Activated T-helper 2 cell treated with anti-CD3 and anti-CD28 coated beads, Interferon-gamma antibody, Interleukin-2, Interleukin-4, amounts not matched to agents 10 μg/mL and 5 μg/mL and 100 μg/mL, durations not matched to agents 14 hours and 24 hours and 36 hours (primary cell): Measurements from ENCODE around the gene UBL4B. TPM values are rescaled to one million over a fixed set of nuclear protein-coding genes. Genes with fewer than 3 reads are reported as not detected.

Experiments
- DNase-seq: peaks from one replicate; pipeline ENCODE4 v3.0.0; 2021; ENCODE audit warnings: low spot score
- H3K27ac Mint-ChIP-seq: one replicate; pipeline ENCODE4 v1.8.0; 2021; ENCODE audit warnings: mixed read lengths
- H3K27me3 Mint-ChIP-seq: one replicate; pipeline ENCODE4 v1.8.0; 2021; ENCODE audit warnings: low read depth, mixed read lengths
- H3K36me3 Mint-ChIP-seq: one replicate; pipeline ENCODE4 v1.8.0; 2021; ENCODE audit warnings: low read depth, mixed read lengths
- H3K4me1 Mint-ChIP-seq: one replicate; pipeline ENCODE4 v1.8.0; 2021; ENCODE audit warnings: low read depth, mixed read lengths
- H3K4me3 Mint-ChIP-seq: one replicate; pipeline ENCODE4 v1.8.0; 2021; ENCODE audit warnings: low read depth, mild to moderate bottlenecking, moderate library complexity, mixed read lengths
- H3K9me3 Mint-ChIP-seq: one replicate; pipeline ENCODE4 v1.8.0; 2021; ENCODE audit warnings: mixed read lengths
- intact Hi-C: fragments of 100-400 bp; cut with micrococcal nuclease; formaldehyde crosslinking; loops from one replicate; pipeline ENCODE4 v1.15.1; 2023
- total RNA-seq: library from RNA; stranded (reverse); gene quantifications from 2 replicates; pipeline ENCODE4 v1.2.3, GENCODE V29; 2022

Gene UBL4B
- total RNA-seq, 1 donor from 2014 or later, result not detected

GRCh38 chr1:110107867-110108469 is 4.3 kb upstream of the UBL4B start:
- H3K27ac Mint-ChIP-seq, result no peak overlapping the region
- intact Hi-C loops, result loop anchor here (2.0 kb wide), 1 partner anchor 55 kb away; no protein-coding TSS in a partner anchor
- no peaks in the 10 kb centered on the region for H3K36me3 Mint-ChIP-seq
- no peak overlapping the region for H3K4me3 Mint-ChIP-seq
- H3K4me1 Mint-ChIP-seq, result no peaks in the 10 kb centered on the region
- DNase-seq, result no peak
- no peaks in the 10 kb centered on the region for H3K9me3 Mint-ChIP-seq
- peaks cover 11% of the 10 kb centered on the region for H3K27me3 Mint-ChIP-seq

GRCh38 chr1:110111081-110111480 is 1.2 kb upstream of the UBL4B start:
- Mint-ChIP-seq H3K4me3 (no peak overlapping the region), H3K27ac (no peak overlapping the region), H3K4me1 (no peaks in the 10 kb centered on the region), H3K36me3 (no peaks in the 10 kb centered on the region), H3K27me3 (peaks cover 16% of the 10 kb centered on the region), H3K9me3 (no peaks in the 10 kb centered on the region)
- no peak for DNase-seq
- intact Hi-C loops, result no loop called here

GRCh38 chr1:110112656-110113055 is 413 bp downstream of the UBL4B start:
- H3K4me1 Mint-ChIP-seq, result no peaks in the 10 kb centered on the region
- no peak overlapping the region for H3K4me3 Mint-ChIP-seq
- H3K9me3 Mint-ChIP-seq, result no peaks in the 10 kb centered on the region
- peaks cover 22% of the 10 kb centered on the region for H3K27me3 Mint-ChIP-seq
- no peak for DNase-seq
- no peak overlapping the region for H3K27ac Mint-ChIP-seq
- H3K36me3 Mint-ChIP-seq, result no peaks in the 10 kb centered on the region
- intact Hi-C loops, result no loop called here

- no peaks in the 10 kb centered on the region for H3K36me3 Mint-ChIP-seq
- peaks cover 22% of the 10 kb centered on the region for H3K27me3 Mint-ChIP-seq
- H3K27ac Mint-ChIP-seq, result no peak overlapping the region
- H3K4me1 Mint-ChIP-seq, result no peaks in the 10 kb centered on the region
- DNase-seq, result no peak
- H3K4me3 Mint-ChIP-seq, result no peak overlapping the region
- intact Hi-C loops, result no loop called here
- H3K9me3 Mint-ChIP-seq, result no peaks in the 10 kb centered on the region
These were observed 1.3 kb downstream of the UBL4B start for GRCh38 chr1:110113551-110113950.

- H3K9me3 Mint-ChIP-seq, result no peaks in the 10 kb centered on the region
- peaks cover 22% of the 10 kb centered on the region for H3K27me3 Mint-ChIP-seq
- H3K36me3 Mint-ChIP-seq, result no peaks in the 10 kb centered on the region
- H3K27ac Mint-ChIP-seq, result no peak overlapping the region
- no peak overlapping the region for H3K4me3 Mint-ChIP-seq
- H3K4me1 Mint-ChIP-seq, result no peaks in the 10 kb centered on the region
- intact Hi-C loops, result no loop called here
- DNase-seq, result no peak
These were observed 1.9 kb downstream of the UBL4B start for GRCh38 chr1:110114173-110114572.

DNA sequence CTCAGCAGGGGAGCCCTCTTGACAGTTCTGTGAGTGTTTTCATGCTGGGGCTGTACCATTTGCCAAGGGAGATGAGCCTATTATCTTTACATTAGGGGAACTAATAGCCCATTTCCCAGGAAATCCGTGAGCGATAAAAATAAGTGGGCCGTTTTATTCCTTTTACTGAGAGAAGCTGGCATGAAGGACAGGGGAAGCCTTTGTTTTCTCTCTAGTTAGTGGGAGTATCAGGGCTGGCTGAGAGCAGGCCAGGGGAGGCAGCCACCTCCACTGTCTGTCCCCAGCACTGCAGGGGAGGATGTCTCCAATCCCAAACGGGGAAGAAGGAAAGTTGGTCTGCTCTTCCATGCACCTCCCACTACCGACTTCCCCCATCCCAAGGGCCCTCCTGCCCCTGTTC is 2.5 kb downstream of the UBL4B start:
- H3K9me3 Mint-ChIP-seq, result no peaks in the 10 kb centered on the region
- DNase-seq, result no peak
- intact Hi-C loops, result no loop called here
- peaks cover 17% of the 10 kb centered on the region for H3K27me3 Mint-ChIP-seq
- no peaks in the 10 kb centered on the region for H3K4me1 Mint-ChIP-seq
- H3K27ac Mint-ChIP-seq, result no peak overlapping the region
- no peak overlapping the region for H3K4me3 Mint-ChIP-seq
- H3K36me3 Mint-ChIP-seq, result no peaks in the 10 kb centered on the region

DNA sequence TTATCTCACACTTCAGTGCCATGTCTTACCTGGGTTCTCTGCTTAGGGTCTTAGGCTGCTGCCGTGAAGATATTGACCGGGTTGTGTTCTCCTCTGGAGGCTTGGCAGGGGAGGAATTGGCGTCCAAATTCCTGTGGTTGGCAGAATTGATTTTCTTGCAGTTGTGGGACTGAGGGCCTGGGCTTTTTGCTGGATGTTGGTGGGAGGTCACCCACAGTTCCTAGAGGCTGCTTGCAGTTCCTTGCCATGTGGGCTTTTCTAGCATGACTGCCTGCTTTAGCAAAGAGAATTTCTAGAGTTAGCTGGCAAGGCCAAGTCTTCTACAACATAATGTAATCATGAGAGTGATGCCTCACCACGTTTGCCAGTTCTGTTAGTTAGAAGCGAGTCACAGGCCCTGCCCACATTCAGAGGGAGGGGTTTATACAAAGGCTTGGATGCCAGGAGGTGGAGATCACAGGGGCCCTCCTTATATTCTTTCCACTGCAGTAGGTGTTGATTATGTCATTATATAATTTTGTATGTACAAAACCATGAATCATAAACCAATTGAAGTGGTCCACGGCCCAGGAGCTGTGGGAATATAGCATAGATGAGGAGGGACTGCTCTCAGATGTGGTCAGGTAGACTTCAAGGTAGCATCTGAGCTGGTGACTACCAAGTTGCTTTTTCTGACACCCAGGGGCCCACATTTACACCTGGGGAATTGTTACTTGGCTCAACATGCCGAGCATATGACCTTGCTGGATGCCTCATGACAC is 6.6 kb downstream of the UBL4B start:
- H3K4me3 Mint-ChIP-seq, result no peak overlapping the region
- H3K27ac Mint-ChIP-seq, result no peak overlapping the region
- H3K4me1 Mint-ChIP-seq, result no peaks in the 10 kb centered on the region
- peaks cover 3% of the 10 kb centered on the region for H3K36me3 Mint-ChIP-seq
- intact Hi-C loops, result no loop called here
- no peak for DNase-seq
- H3K27me3 Mint-ChIP-seq, result peaks cover 15% of the 10 kb centered on the region
- peaks cover 11% of the 10 kb centered on the region for H3K9me3 Mint-ChIP-seq

DNA sequence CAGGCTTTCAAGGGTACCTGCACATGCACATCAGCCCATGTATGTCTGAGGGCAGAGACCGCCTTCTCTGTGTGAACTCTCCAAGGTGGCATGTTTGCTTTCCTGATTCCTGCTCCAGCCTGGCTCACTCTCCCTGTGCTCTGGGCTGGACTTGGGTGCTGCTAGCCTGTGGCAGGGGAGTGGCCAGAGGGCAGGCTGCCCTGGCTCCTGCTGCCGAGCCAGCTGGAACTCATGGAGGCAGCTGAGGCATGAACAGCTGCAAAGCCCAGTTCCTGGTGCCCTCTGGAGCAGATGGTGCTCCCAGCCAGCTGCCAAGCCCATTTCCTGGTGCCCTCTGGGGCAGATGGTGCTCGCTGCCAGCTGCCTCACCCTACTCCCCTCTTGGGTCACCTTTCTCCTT is 7.6 kb downstream of the UBL4B start:
- Mint-ChIP-seq H3K4me1 (no peaks in the 10 kb centered on the region), H3K27me3 (peaks cover 12% of the 10 kb centered on the region), H3K27ac (no peak overlapping the region), H3K4me3 (no peak overlapping the region), H3K9me3 (peaks cover 11% of the 10 kb centered on the region), H3K36me3 (peaks cover 3% of the 10 kb centered on the region)
- DNase-seq, result no peak
- intact Hi-C loops, result no loop called here

GRCh38 chr1:110120960-110121561 is 8.8 kb downstream of the UBL4B start:
- Mint-ChIP-seq H3K36me3 (peaks cover 3% of the 10 kb centered on the region), H3K9me3 (peaks cover 11% of the 10 kb centered on the region), H3K4me3 (no peak overlapping the region), H3K4me1 (no peaks in the 10 kb centered on the region), H3K27me3 (peaks cover 16% of the 10 kb centered on the region), H3K27ac (no peak overlapping the region)
- no peak for DNase-seq
- intact Hi-C loops, result no loop called here

- H3K4me1 Mint-ChIP-seq, result no peaks in the 10 kb centered on the region
These were observed 11.0 kb downstream of the UBL4B start for GRCh38 chr1:110123224-110123623.

DNA sequence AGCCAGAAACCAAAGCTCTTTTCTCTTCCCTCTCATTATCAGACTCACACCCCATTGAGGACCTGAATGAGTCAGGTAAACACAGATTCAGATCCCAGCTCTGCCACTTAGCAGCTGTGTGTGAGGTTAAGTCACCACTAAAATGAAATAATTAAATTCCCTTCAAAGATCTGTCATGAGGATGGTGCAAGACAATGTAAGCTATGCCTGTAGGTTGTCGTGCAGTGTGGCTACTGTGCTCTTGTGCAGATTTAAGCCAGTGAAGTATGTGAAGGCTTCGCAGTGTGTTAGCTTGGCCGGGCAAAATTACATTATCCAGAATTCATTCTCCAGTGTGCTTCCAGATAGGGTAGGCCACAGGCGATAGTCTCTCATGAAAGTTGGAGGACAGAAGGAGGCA is 13.6 kb downstream of the UBL4B start:
- no peak overlapping the region for H3K27ac Mint-ChIP-seq
- H3K36me3 Mint-ChIP-seq, result no peaks in the 10 kb centered on the region
- DNase-seq, result no peak
- no peak overlapping the region for H3K4me3 Mint-ChIP-seq
- H3K9me3 Mint-ChIP-seq, result peaks cover 3% of the 10 kb centered on the region
- no peaks in the 10 kb centered on the region for H3K4me1 Mint-ChIP-seq
- intact Hi-C loops, result no loop called here
- peaks cover 31% of the 10 kb centered on the region for H3K27me3 Mint-ChIP-seq

More at GRCh38 chr1:110123224-110123623, 11.0 kb downstream of the UBL4B start:
- no peak for DNase-seq
- intact Hi-C loops, result no loop called here
- Mint-ChIP-seq H3K9me3 (peaks cover 11% of the 10 kb centered on the region), H3K27ac (no peak overlapping the region), H3K36me3 (peaks cover 3% of the 10 kb centered on the region), H3K27me3 (peaks cover 13% of the 10 kb centered on the region), H3K4me3 (no peak overlapping the region)

GRCh38 chr1:110130113-110130591 is 17.9 kb downstream of the UBL4B start:
- H3K4me1 Mint-ChIP-seq, result no peaks in the 10 kb centered on the region
- H3K27me3 Mint-ChIP-seq, result peaks cover 41% of the 10 kb centered on the region
- H3K9me3 Mint-ChIP-seq, result no peaks in the 10 kb centered on the region
- intact Hi-C loops, result no loop called here
- DNase-seq, result no peak
- H3K36me3 Mint-ChIP-seq, result no peaks in the 10 kb centered on the region
- H3K27ac Mint-ChIP-seq, result no peak overlapping the region
- no peak overlapping the region for H3K4me3 Mint-ChIP-seq

- Mint-ChIP-seq H3K36me3 (no peaks in the 10 kb centered on the region), H3K4me3 (no peak overlapping the region), H3K27me3 (peaks cover 41% of the 10 kb centered on the region), H3K27ac (no peak overlapping the region), H3K4me1 (no peaks in the 10 kb centered on the region), H3K9me3 (no peaks in the 10 kb centered on the region)
- intact Hi-C loops, result no loop called here
- DNase-seq, result no peak
These were observed 18.7 kb downstream of the UBL4B start for GRCh38 chr1:110130989-110131388.
